ENCODE measurements around the gene SEC11A. TPM values are rescaled to one million over a fixed set of nuclear protein-coding genes. Genes with fewer than 3 reads are reported as not detected.

The SEC11A gene
- total RNA-seq, 1 donor: 202 TPM

GRCh38 chr15:84668221-84668982 lies 47.5 kb downstream of the SEC11A start:
- Histone ChIP-seq H3K4me2 (ENCODE audit: insufficient read depth, low read length) (peak overlapping the region; percentile 0), H4K20me1 (ENCODE audit: insufficient read depth, low read length) (peaks cover 4% of the 10 kb centered on the region), H3K4me1 (ENCODE audit: insufficient read depth, low read length) (peaks cover 40% of the 10 kb centered on the region), H3K4me3 (ENCODE audit: insufficient read depth, low read length) (no peak overlapping the region), H3K79me2 (ENCODE audit: insufficient read depth, low read length) (peaks cover 11% of the 10 kb centered on the region), H2AFZ (ENCODE audit: low read length) (no peak overlapping the region), H3K27ac (ENCODE audit: low read depth, low read length) (peak overlapping the region; percentile 84), H3K9me3 (ENCODE audit: low read depth, low read length) (no peaks in the 10 kb centered on the region), H3K36me3 (ENCODE audit: insufficient read depth, low read length) (peaks cover 38% of the 10 kb centered on the region), H3K27me3 (ENCODE audit: insufficient read depth, low read length) (no peaks in the 10 kb centered on the region)
- no peak for DNase-seq (ENCODE audit: insufficient read length, low spot score, missing footprints)
- no peak for TF ChIP-seq CTCF (IDR thresholded peaks at IDR 0.05; ENCODE audit: extremely low read depth, low read depth, low read length)

DNA sequence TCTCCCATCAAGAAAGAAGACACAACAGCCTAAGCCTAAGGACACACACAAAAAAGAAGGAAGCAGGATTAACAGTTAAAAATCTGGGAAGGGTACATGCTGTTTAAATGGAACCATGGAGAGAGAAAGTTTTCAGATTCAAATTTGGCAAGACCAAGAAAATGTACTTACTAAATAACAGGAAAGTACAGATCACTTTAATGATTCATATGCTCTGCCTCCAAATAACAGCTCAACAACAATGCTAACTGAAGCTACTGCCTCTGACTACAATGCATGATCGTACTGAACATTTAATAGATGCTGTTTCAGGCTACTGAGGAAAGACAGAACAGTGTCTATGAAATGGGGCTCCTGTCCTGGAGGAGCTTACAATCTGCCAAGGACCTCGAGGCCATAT lies 49.6 kb downstream of the SEC11A start:
- Histone ChIP-seq H4K20me1 (ENCODE audit: insufficient read depth, low read length) (peaks cover 4% of the 10 kb centered on the region), H3K4me1 (ENCODE audit: insufficient read depth, low read length) (peaks cover 32% of the 10 kb centered on the region), H3K79me2 (ENCODE audit: insufficient read depth, low read length) (peaks cover 11% of the 10 kb centered on the region), H3K4me3 (ENCODE audit: insufficient read depth, low read length) (no peak overlapping the region), H2AFZ (ENCODE audit: low read length) (no peak overlapping the region), H3K27ac (ENCODE audit: low read depth, low read length) (no peak overlapping the region), H3K27me3 (ENCODE audit: insufficient read depth, low read length) (no peaks in the 10 kb centered on the region), H3K4me2 (ENCODE audit: insufficient read depth, low read length) (no peak overlapping the region), H3K36me3 (ENCODE audit: insufficient read depth, low read length) (peaks cover 41% of the 10 kb centered on the region), H3K9me3 (ENCODE audit: low read depth, low read length) (no peaks in the 10 kb centered on the region)
- TF ChIP-seq CTCF (IDR thresholded peaks at IDR 0.05; ENCODE audit: extremely low read depth, low read depth, low read length): no peak
- peak; percentile 66 for DNase-seq (ENCODE audit: insufficient read length, low spot score, missing footprints)

GRCh38 chr15:84661001-84661400 lies 54.9 kb downstream of the SEC11A start:
- H3K27ac ChIP-seq (ENCODE audit: low read depth, low read length): no peak overlapping the region
- no peak for TF ChIP-seq CTCF (IDR thresholded peaks at IDR 0.05; ENCODE audit: extremely low read depth, low read depth, low read length)
- no peaks in the 10 kb centered on the region for H3K9me3 ChIP-seq (ENCODE audit: low read depth, low read length)
- H2AFZ ChIP-seq (ENCODE audit: low read length): no peak overlapping the region
- H3K4me2 ChIP-seq (ENCODE audit: insufficient read depth, low read length): no peak overlapping the region
- H3K4me1 ChIP-seq (ENCODE audit: insufficient read depth, low read length): peaks cover 10% of the 10 kb centered on the region
- peaks cover 17% of the 10 kb centered on the region for H3K36me3 ChIP-seq (ENCODE audit: insufficient read depth, low read length)
- DNase-seq (ENCODE audit: insufficient read length, low spot score, missing footprints): no peak
- H4K20me1 ChIP-seq (ENCODE audit: insufficient read depth, low read length): no peaks in the 10 kb centered on the region
- no peaks in the 10 kb centered on the region for H3K79me2 ChIP-seq (ENCODE audit: insufficient read depth, low read length)
- no peaks in the 10 kb centered on the region for H3K27me3 ChIP-seq (ENCODE audit: insufficient read depth, low read length)
- no peak overlapping the region for H3K4me3 ChIP-seq (ENCODE audit: insufficient read depth, low read length)

DNA sequence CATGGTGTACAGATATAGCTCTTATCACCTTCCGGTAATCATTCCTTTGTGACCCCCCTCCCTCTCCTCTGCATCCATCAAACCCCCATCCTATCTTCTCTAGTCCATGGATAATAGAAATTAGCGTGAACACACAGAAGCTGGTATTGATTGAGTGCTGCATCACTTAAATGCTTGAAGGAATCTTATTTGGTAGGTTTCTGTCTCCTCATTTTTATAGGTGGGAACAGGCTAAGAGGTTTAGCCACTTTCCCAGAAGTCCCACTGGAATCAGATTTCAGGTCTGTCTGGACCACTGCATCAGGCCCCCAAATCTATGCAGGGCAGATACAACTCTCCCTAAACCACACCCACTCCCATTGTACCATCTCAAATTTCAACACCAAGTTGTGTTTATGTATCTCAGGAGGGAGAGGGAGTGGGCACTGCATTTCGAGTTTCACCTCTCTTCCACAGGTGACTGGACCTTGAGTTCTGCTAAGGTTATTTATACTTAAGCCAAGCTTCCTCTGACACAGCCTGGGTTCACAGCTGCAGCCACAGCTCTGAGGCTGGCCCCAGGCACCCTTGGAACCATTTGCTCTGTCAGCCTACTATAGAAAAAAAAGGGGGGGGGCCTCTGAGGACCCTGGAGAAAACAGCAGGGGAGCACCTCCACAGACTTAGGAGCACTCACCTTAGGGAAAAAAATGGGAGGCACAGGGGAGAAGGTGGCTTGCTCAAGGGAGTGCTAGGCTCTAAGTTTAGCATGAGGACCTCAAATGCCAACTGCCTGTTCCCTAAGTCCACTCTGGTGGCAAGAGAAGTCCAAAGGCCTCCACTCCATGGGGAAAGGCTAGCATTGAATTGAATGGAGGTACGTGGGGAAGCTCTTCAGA lies 55.8 kb downstream of the SEC11A start:
- H4K20me1 ChIP-seq (ENCODE audit: insufficient read depth, low read length): no peaks in the 10 kb centered on the region
- no peak overlapping the region for H2AFZ ChIP-seq (ENCODE audit: low read length)
- no peaks in the 10 kb centered on the region for H3K9me3 ChIP-seq (ENCODE audit: low read depth, low read length)
- H3K27me3 ChIP-seq (ENCODE audit: insufficient read depth, low read length): no peaks in the 10 kb centered on the region
- no peak for TF ChIP-seq CTCF (IDR thresholded peaks at IDR 0.05; ENCODE audit: extremely low read depth, low read depth, low read length)
- no peak overlapping the region for H3K4me2 ChIP-seq (ENCODE audit: insufficient read depth, low read length)
- H3K4me3 ChIP-seq (ENCODE audit: insufficient read depth, low read length): no peak overlapping the region
- peaks cover 8% of the 10 kb centered on the region for H3K36me3 ChIP-seq (ENCODE audit: insufficient read depth, low read length)
- no peaks in the 10 kb centered on the region for H3K79me2 ChIP-seq (ENCODE audit: insufficient read depth, low read length)
- no peak overlapping the region for H3K27ac ChIP-seq (ENCODE audit: low read depth, low read length)
- H3K4me1 ChIP-seq (ENCODE audit: insufficient read depth, low read length): peaks cover 11% of the 10 kb centered on the region
- no peak for DNase-seq (ENCODE audit: insufficient read length, low spot score, missing footprints)

All from osteoblast (primary cell).